H7 (cell line): ENCODE data around the gene ADCK2. TPM values are rescaled to one million over a fixed set of nuclear protein-coding genes. Genes with fewer than 3 reads are reported as not detected.

Experiments used
- total RNA-seq: library from RNA; depleted of rRNA; stranded (reverse); fragments of >200 nt; shearing (Covaris generic); gene quantifications from 2 replicates; pipeline ENCODE4 v1.2.3, GENCODE V29; 2014; rRNA removed

Gene ADCK2
- total RNA-seq, 1 experiment from 2014 or later: 17.3 TPM

Other genes starting within 250 kb of the ADCK2 start
- gene MKRN1, start 193.4 kb upstream of the ADCK2 start, total RNA-seq: 80.5 and 108 TPM in 2 replicates
- 10.1 and 11.9 TPM in 2 replicates for gene DENND2A, start 32.1 kb upstream of the ADCK2 start, total RNA-seq
- 124 and 196 TPM in 2 replicates for gene NDUFB2, start 23.8 kb downstream of the ADCK2 start, total RNA-seq